ENCODE data around the gene NCK1. TPM values are rescaled to one million over a fixed set of nuclear protein-coding genes. Genes with fewer than 3 reads are reported as not detected.
A peak's percentile ranks its signal among the peaks of the same experiment; 100 is the strongest.

Gene NCK1
- 28.2 and 29.0 TPM in 2 replicates for polyA plus RNA-seq (2013)

DNA sequence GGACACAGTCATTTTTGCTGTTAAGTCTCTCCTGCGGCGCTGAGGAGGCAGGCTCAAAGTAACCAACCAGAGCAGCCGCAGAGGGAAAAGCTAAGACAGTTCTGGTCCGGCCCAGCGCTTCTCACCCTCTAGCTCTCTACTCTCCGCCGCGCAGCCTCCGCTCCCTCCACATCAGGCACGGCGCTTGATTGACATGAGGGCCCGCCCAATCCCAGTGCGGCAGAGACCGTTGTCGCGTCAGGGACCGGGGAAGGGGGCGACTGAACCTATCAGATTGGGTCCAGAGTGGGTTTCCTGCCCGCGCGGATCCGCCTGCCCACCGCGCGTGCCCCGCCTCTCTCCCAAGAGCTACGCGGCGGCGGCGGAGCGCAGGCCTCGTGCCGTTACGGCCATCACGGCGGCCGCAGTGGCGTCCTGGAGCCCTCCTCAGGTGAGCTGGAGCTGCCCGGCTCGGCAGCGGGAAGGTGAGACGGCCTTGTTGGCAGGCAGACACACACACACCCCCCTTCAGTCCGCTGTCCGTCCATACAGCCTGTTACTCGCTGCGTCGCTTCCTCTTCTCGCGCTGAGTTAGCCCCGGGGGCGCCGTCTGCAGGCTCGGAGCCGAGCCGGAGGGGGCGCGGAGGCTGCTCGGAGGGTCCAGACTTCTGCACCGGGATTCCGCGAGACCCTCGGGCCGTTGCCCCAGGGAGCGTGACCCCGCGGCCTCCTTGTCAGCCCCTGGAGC, at the start of gene NCK1:
TSS of gene NCK1 (plus strand) at position 319 of the 727 bp plus-strand sequence. CDS start 65,794 bp downstream, outside the sequence.
- Histone ChIP-seq H3K79me1 (ENCODE audit: low read length) (peaks cover 8% of the 10 kb centered on the region), H3K4me1 (ENCODE audit: control insufficient read depth in 1 of 2, insufficient read depth in 2 of 2, low read length in 2 of 2) (no peaks in the 10 kb centered on the region), H3K36me3 (ENCODE audit: control insufficient read depth in 1 of 2, insufficient read depth in 2 of 2, low read length in 2 of 2) (peaks cover 0 to 2% of the 10 kb centered on the region in 2 experiments), H2AFZ (ENCODE audit: insufficient read depth, low read length, poor library complexity) (peak within 1 kb of the TSS; percentile 48), H4K8ac (ENCODE audit: low read depth, low read length) (peak within 1 kb of the TSS; percentile 59), H2BK120ac (ENCODE audit: insufficient read depth, low read length, poor library complexity) (peak within 1 kb of the TSS; percentile 12), H3K9ac (ENCODE audit: low read length) (peak within 1 kb of the TSS; percentile 85), H3K4me2 (ENCODE audit: low read length) (peak within 1 kb of the TSS; percentile 82), H3K27me3 (ENCODE audit: insufficient read depth, low read length) (no peaks in the 10 kb centered on the region), H2BK12ac (ENCODE audit: low read length) (no peak within 1 kb of the TSS), H3K4me3 (ENCODE audit: low read depth, low read length) (peak within 1 kb of the TSS; percentile 97), H3K9me3 (ENCODE audit: insufficient read depth, low read depth, low read length) (no peaks in the 10 kb centered on the region), H3K23ac (ENCODE audit: low read length) (no peak within 1 kb of the TSS), H3K27ac (ENCODE audit: low read depth, low read length) (peak within 1 kb of the TSS; percentile 94), H4K12ac (ENCODE audit: low read depth, low read length) (peak within 1 kb of the TSS; percentile 3), H3K4ac (ENCODE audit: low read depth, low read length) (peak within 1 kb of the TSS; percentile 1), H4K91ac (ENCODE audit: low read depth, low read length) (peak within 1 kb of the TSS; percentile 68), H2AK5ac (ENCODE audit: low read length) (no peak within 1 kb of the TSS), H2BK5ac (ENCODE audit: low read depth, low read length, poor library complexity) (peak within 1 kb of the TSS; percentile 16), H3K79me2 (ENCODE audit: control insufficient read depth, insufficient read depth, low read length, poor library complexity) (peaks cover 7% of the 10 kb centered on the region), H3K14ac (ENCODE audit: low read length) (peak within 1 kb of the TSS; percentile 57), H3K18ac (ENCODE audit: low read length) (peak within 1 kb of the TSS; percentile 27)
- no CpG with 5 or more reads among the region's 67 CpGs for WGBS (ENCODE audit: extremely low coverage, insufficient coverage, insufficient read length)
- peak; percentile 99 for DNase-seq

- peaks cover 10 to 14% of the 10 kb centered on the region in 2 experiments for H3K4me1 ChIP-seq (ENCODE audit: control insufficient read depth in 1 of 2, insufficient read depth in 2 of 2, low read length in 2 of 2)
- H4K12ac ChIP-seq (ENCODE audit: low read depth, low read length): no peak overlapping the region
- H3K4me3 ChIP-seq (ENCODE audit: low read depth, low read length): no peak overlapping the region
- H3K79me2 ChIP-seq (ENCODE audit: control insufficient read depth, insufficient read depth, low read length, poor library complexity): no peaks in the 10 kb centered on the region
- no peaks in the 10 kb centered on the region for H3K9me3 ChIP-seq (ENCODE audit: insufficient read depth, low read depth, low read length)
- H4K91ac ChIP-seq (ENCODE audit: low read depth, low read length): no peak overlapping the region
- peaks cover 4% of the 10 kb centered on the region for H3K79me1 ChIP-seq (ENCODE audit: low read length)
- H3K23ac ChIP-seq (ENCODE audit: low read length): no peak overlapping the region
- no peak overlapping the region for H2AK5ac ChIP-seq (ENCODE audit: low read length)
- H3K36me3 ChIP-seq (ENCODE audit: control insufficient read depth in 1 of 2, insufficient read depth in 2 of 2, low read length in 2 of 2): no peaks in the 10 kb centered on the region
- H3K4me2 ChIP-seq (ENCODE audit: low read length): no peak overlapping the region
- no peak overlapping the region for H3K18ac ChIP-seq (ENCODE audit: low read length)
- no peak overlapping the region for H3K14ac ChIP-seq (ENCODE audit: low read length)
- no peak overlapping the region for H2BK12ac ChIP-seq (ENCODE audit: low read length)
- no CpG with 5 or more reads among the region's 1 CpG for WGBS (ENCODE audit: extremely low coverage, insufficient coverage, insufficient read length)
- H4K8ac ChIP-seq (ENCODE audit: low read depth, low read length): no peak overlapping the region
- no peak overlapping the region for H2AFZ ChIP-seq (ENCODE audit: insufficient read depth, low read length, poor library complexity)
- H2BK120ac ChIP-seq (ENCODE audit: insufficient read depth, low read length, poor library complexity): no peak overlapping the region
- H3K4ac ChIP-seq (ENCODE audit: low read depth, low read length): no peak overlapping the region
- H3K9ac ChIP-seq (ENCODE audit: low read length): no peak overlapping the region
- H3K27ac ChIP-seq (ENCODE audit: low read depth, low read length): no peak overlapping the region
- no peak for DNase-seq
- no peak overlapping the region for H2BK5ac ChIP-seq (ENCODE audit: low read depth, low read length, poor library complexity)
- peaks cover 3% of the 10 kb centered on the region for H3K27me3 ChIP-seq (ENCODE audit: insufficient read depth, low read length)
Observed at GRCh38 chr3:136817448-136817847, 44.6 kb upstream of the NCK1 start.

GRCh38 chr3:136818191-136818768, 43.7 kb upstream of the NCK1 start:
- peaks cover 4% of the 10 kb centered on the region for H3K79me1 ChIP-seq (ENCODE audit: low read length)
- H3K23ac ChIP-seq (ENCODE audit: low read length): no peak overlapping the region
- no peak overlapping the region for H2AK5ac ChIP-seq (ENCODE audit: low read length)
- H3K79me2 ChIP-seq (ENCODE audit: control insufficient read depth, insufficient read depth, low read length, poor library complexity): no peaks in the 10 kb centered on the region
- H3K4me3 ChIP-seq (ENCODE audit: low read depth, low read length): no peak overlapping the region
- H4K8ac ChIP-seq (ENCODE audit: low read depth, low read length): no peak overlapping the region
- H3K18ac ChIP-seq (ENCODE audit: low read length): no peak overlapping the region
- no peak overlapping the region for H2BK120ac ChIP-seq (ENCODE audit: insufficient read depth, low read length, poor library complexity)
- no peak overlapping the region for H2BK5ac ChIP-seq (ENCODE audit: low read depth, low read length, poor library complexity)
- H4K91ac ChIP-seq (ENCODE audit: low read depth, low read length): no peak overlapping the region
- no peak overlapping the region for H3K14ac ChIP-seq (ENCODE audit: low read length)
- no peak overlapping the region for H4K12ac ChIP-seq (ENCODE audit: low read depth, low read length)
- no peak overlapping the region for H2BK12ac ChIP-seq (ENCODE audit: low read length)
- H2AFZ ChIP-seq (ENCODE audit: insufficient read depth, low read length, poor library complexity): peak overlapping the region; percentile 83
- no peak overlapping the region for H3K9ac ChIP-seq (ENCODE audit: low read length)
- H3K4me2 ChIP-seq (ENCODE audit: low read length): peak overlapping the region; percentile 100
- H3K27ac ChIP-seq (ENCODE audit: low read depth, low read length): no peak overlapping the region
- peaks cover 3% of the 10 kb centered on the region for H3K27me3 ChIP-seq (ENCODE audit: insufficient read depth, low read length)
- DNase-seq: no peak
- no CpG with 5 or more reads among the region's 8 CpGs for WGBS (ENCODE audit: extremely low coverage, insufficient coverage, insufficient read length)
- no peaks in the 10 kb centered on the region for H3K9me3 ChIP-seq (ENCODE audit: insufficient read depth, low read depth, low read length)
- H3K4me1 ChIP-seq (ENCODE audit: control insufficient read depth in 1 of 2, insufficient read depth in 2 of 2, low read length in 2 of 2): peaks cover 10 to 14% of the 10 kb centered on the region in 2 experiments
- H3K36me3 ChIP-seq (ENCODE audit: control insufficient read depth in 1 of 2, insufficient read depth in 2 of 2, low read length in 2 of 2): no peaks in the 10 kb centered on the region
- no peak overlapping the region for H3K4ac ChIP-seq (ENCODE audit: low read depth, low read length)

DNA sequence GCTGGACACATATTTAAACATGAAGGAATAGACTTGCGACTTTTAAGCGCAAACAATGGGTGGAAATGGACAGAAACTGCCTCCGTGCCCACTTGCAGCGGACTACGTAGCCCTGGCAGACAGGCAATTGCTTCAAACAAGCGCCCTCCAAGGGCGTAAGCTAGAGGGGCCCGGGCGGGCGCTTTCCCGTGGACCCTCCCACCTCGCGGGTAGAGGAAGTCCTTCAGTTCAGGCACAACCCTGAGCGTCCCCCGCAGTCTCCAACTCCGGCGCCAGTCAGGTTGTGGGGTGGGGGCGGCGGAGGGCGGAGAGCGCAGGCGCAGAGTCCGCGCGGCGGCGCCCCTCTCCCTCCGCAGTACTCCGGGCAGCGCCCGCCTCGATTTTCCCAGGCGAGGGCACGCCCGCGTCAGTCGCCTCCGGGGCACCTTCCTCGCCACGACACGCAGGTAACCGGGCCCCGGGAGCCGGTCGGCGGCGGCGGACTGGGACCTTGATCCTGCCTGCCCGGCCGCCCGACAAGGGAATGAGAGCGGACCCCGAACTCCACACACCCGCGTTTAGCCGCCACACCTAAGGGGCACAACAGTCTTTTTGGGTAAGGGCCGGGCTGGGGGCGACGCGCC, 43.1 kb upstream of the NCK1 start, which contains the start of gene SLC35G2:
TSS of gene SLC35G2 (plus strand) at position 358 of the 623 bp plus-strand sequence. CDS start 35,335 bp downstream, outside the sequence.
- H3K18ac ChIP-seq (ENCODE audit: low read length): peak within 1 kb of the TSS; percentile 58
- no peaks in the 10 kb centered on the region for H3K9me3 ChIP-seq (ENCODE audit: insufficient read depth, low read depth, low read length)
- peak within 1 kb of the TSS; percentile 63 for H3K14ac ChIP-seq (ENCODE audit: low read length)
- H4K8ac ChIP-seq (ENCODE audit: low read depth, low read length): peak within 1 kb of the TSS; percentile 74
- peak within 1 kb of the TSS; percentile 64 for H3K9ac ChIP-seq (ENCODE audit: low read length)
- no peaks in the 10 kb centered on the region for H3K79me2 ChIP-seq (ENCODE audit: control insufficient read depth, insufficient read depth, low read length, poor library complexity)
- H3K23ac ChIP-seq (ENCODE audit: low read length): no peak within 1 kb of the TSS
- peak in 1 of 2 donors; percentile 23 for DNase-seq
- no peak within 1 kb of the TSS for H2BK5ac ChIP-seq (ENCODE audit: low read depth, low read length, poor library complexity)
- peak within 1 kb of the TSS; percentile 77 for H3K4me3 ChIP-seq (ENCODE audit: low read depth, low read length)
- H3K4ac ChIP-seq (ENCODE audit: low read depth, low read length): no peak within 1 kb of the TSS
- peak within 1 kb of the TSS; percentile 83 for H2AFZ ChIP-seq (ENCODE audit: insufficient read depth, low read length, poor library complexity)
- H2BK120ac ChIP-seq (ENCODE audit: insufficient read depth, low read length, poor library complexity): peak within 1 kb of the TSS; percentile 20
- H3K4me1 ChIP-seq (ENCODE audit: control insufficient read depth in 1 of 2, insufficient read depth in 2 of 2, low read length in 2 of 2): peaks cover 10 to 14% of the 10 kb centered on the region in 2 experiments
- H2AK5ac ChIP-seq (ENCODE audit: low read length): no peak within 1 kb of the TSS
- H3K27ac ChIP-seq (ENCODE audit: low read depth, low read length): no peak within 1 kb of the TSS
- no peak within 1 kb of the TSS for H4K12ac ChIP-seq (ENCODE audit: low read depth, low read length)
- peak within 1 kb of the TSS; percentile 100 for H3K4me2 ChIP-seq (ENCODE audit: low read length)
- no CpG with 5 or more reads among the region's 60 CpGs for WGBS (ENCODE audit: extremely low coverage, insufficient coverage, insufficient read length)
- peaks cover 4% of the 10 kb centered on the region for H3K79me1 ChIP-seq (ENCODE audit: low read length)
- H3K36me3 ChIP-seq (ENCODE audit: control insufficient read depth in 1 of 2, insufficient read depth in 2 of 2, low read length in 2 of 2): no peaks in the 10 kb centered on the region
- peak within 1 kb of the TSS; percentile 40 for H4K91ac ChIP-seq (ENCODE audit: low read depth, low read length)
- H3K27me3 ChIP-seq (ENCODE audit: insufficient read depth, low read length): peaks cover 3% of the 10 kb centered on the region
- no peak within 1 kb of the TSS for H2BK12ac ChIP-seq (ENCODE audit: low read length)

Measured in trophoblast cell (in vitro differentiated cells and primary cell).